ENCODE measurements around the gene KRTAP4-5. TPM values are rescaled to one million over a fixed set of nuclear protein-coding genes. Genes with fewer than 3 reads are reported as not detected.
"Not testable (repeated sequence)": the region's sequence is repeated elsewhere in the genome, so short reads cannot be mapped to it uniquely, and the experiment has no call there.

KRTAP4-5 gene
- polyA plus RNA-seq (ENCODE audit: insufficient read length in 3 of 3): not detected

DNA sequence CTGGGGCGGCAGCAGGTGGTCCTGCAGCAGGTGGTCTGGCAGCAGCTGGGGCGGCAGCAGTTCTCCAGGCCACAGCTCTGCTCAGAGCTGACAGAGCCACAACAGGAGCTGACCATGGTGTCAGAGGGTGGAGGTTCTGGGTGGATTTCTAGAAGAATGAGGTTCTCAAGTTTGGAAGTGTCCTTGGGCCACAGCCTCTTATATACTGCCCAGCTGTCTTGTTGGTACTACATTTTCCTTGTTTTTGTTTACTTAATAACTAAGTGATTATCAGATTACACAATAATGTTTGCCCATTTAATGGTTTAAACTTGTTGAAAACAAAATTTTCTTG lies at the start of gene KRTAP4-5:
TSS of gene KRTAP4-5 (minus strand) at position 174 of the 334 bp plus-strand sequence. CDS start at position 116, 58 bp downstream.
- DNase-seq (ENCODE audit: low read depth in 3 of 3, low spot score in 2 of 3): no peak

DNA sequence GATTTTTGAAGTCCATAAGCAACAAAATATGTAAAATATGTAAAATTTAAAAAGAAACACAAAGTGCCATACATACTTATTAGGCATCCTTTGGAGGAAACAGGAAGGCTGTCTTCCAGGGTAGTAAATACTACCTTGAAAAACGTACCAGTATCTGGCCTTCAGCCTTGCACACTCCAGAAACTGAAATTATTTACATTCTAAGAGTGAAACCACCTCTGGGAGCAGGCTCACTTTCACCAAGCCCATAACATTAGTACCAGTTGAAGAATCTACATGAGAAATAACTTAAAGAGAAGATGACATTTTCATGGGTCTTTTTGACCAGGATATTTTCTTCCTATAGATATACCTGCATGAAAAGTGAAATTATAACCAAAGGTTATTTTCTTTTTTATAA lies 46.4 kb upstream of the KRTAP4-5 start:
- DNase-seq (ENCODE audit: low read depth in 3 of 3, low spot score in 2 of 3): no peak

DNA sequence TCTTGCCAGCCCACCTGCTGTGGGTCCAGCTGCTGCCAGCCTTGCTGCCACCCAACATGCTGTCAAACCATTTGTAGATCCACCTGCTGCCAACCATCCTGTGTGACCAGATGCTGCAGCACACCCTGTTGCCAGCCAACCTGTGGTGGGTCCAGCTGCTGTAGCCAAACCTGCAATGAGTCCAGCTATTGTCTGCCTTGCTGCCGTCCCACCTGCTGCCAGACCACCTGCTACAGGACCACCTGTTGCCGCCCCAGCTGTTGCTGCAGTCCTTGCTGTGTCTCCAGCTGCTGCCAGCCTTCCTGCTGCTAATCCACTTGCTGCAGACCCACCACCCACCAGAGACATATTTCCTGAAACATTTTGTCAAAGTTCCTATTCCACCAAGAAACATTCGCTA lies 40.7 kb upstream of the KRTAP4-5 start:
- no peak for DNase-seq (ENCODE audit: low read depth in 3 of 3, low spot score in 2 of 3)

DNA sequence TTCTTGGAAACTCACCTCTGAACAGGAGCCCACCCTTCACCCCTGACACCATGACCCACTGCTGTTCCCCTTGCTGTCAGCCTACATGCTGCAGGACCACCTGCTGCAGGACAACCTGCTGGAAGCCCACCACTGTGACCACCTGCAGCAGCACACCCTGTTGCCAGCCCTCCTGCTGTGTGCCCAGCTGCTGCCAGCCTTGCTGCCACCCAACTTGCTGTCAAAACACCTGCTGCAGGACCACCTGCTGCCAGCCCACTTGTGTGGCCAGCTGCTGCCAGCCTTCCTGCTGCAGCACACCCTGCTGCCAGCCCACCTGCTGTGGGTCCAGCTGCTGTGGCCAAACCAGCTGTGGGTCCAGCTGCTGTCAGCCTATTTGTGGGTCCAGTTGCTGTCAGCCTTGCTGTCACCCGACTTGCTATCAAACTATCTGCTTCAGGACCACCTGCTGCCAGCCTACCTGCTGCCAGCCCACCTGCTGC lies 40.3 kb upstream of the KRTAP4-5 start, which contains the start of gene KRTAP9-1:
TSS of gene KRTAP9-1 (plus strand) at position 51 of the 482 bp plus-strand sequence. CDS start at position 51, 0 bp downstream.
- DNase-seq (ENCODE audit: low read depth in 3 of 3, low spot score in 2 of 3): not testable (repeated sequence)

DNA sequence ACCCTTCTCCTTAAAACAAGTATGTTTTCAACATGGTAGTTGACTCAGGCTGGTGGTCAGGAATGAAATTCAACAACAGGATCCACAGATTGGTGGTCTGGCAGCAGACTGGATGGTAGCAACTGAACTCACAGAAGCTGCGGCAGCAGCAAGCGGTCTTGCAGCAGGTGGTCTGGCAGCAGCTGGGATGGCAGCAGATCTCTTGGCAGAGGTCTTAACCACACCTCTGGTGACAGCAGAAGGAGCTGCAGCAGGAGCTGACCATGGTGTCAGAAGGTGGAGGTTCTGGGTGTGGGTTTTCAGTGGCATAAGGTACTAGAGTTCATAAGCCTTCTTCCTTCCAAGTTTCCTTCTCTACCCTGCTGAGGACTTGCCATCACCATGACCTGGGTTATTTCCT lies 37.2 kb upstream of the KRTAP4-5 start:
- no peak for DNase-seq (ENCODE audit: low read depth in 3 of 3, low spot score in 2 of 3)

DNA sequence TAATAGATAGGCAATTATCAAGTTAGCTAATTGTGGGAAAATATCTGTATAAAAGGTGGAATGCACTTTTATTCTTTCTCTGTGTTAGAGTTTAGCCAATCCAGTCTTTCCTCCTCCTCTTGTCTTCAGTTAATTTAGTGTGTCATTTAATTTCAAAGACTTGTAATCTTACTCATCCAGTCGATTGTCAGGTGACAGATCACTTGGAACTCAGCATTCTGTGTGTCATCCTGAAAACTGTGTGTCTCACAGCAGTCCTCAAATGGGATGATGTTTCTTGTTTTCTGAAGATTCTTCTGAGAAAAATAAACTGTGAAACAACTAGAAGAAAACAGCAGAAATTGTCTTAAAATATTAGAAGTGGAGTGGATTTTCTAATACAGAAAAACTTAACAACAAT lies 35.4 kb upstream of the KRTAP4-5 start:
- no peak for DNase-seq (ENCODE audit: low read depth in 3 of 3, low spot score in 2 of 3)

DNA sequence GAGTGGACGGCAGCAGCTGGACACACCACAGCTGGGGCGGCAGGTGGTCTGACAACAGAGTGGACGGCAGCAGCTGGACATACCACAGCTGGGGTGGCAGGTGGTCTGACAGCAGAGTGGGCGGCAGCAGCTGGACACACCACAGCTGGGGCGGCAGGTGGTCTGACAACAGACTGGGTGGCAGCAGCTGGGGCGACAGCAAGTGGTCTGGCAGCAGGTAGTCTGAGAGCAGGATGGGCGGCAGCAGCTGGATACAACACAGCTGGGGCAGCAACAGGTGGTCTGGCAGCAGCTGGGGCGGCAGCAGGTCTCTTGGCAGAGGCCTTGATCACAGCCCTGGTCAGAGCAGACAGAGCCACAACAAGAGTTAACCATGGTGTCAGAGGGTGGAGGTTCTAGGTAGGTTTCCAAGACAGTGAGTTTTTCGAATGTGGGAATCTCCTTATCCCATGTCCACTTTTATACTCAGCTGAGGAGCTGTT lies 34.9 kb upstream of the KRTAP4-5 start, which contains the start of gene KRTAP4-1:
TSS of gene KRTAP4-1 (minus strand) at position 432 of the 482 bp plus-strand sequence. CDS start at position 375, 57 bp downstream.
- DNase-seq (ENCODE audit: low read depth in 3 of 3, low spot score in 2 of 3): no peak

DNA sequence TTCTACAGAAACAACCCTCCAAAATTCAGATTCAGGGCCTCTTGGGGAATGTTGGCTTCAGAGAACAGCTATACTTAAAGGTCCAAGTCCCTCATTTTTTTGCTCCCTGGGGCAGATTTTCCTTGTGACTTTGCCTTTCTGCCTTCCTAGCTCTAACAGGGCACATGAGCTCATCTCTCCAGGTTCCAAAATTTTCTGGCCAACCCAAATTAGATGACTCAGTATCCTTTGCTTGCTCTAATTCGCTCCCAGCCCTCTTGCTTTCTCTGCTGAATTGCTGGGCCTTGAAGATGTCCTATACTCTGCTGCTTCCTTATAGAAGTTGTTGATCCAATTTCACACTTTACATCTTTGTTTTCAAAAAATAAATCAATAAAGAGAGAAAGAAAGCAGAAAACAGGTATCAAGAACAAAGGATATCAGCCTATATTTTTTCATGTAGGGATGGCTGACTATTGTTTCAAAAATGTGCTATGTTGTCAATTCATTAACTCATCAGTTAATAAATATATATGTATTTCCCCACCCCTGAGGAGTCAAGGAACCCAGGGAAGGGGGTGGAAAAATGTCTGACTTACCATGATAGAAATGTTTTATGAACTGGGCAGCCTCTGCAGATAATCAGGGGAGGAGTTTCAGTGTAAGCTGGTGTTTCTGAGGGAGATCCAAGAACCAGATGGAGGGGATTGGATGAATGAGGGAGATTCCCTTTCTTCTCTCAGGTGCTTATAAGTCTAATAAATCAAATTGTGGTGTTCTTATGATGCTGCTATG lies 29.4 kb upstream of the KRTAP4-5 start:
- DNase-seq (ENCODE audit: low read depth in 3 of 3, low spot score in 2 of 3): no peak

DNA sequence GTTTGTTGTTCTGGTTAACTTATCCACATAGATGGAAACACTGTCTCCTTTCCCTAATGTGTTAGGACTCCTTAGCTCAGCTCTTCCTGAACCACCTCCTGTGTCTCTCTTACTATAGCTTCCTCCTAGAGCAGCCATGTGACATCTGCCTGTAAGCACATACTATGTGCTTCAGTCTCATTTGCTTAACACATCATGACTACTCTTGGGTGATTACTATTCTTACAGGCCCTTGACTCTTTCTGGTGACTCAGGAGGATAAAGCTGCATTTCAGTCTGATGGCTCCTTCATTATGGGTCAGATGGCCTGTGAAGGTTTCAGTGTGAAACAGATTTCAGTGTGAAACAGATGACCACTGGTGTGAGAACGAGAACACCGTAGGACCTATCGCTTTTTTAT lies 28.7 kb upstream of the KRTAP4-5 start:
- no peak for DNase-seq (ENCODE audit: low read depth in 3 of 3, low spot score in 2 of 3)

DNA sequence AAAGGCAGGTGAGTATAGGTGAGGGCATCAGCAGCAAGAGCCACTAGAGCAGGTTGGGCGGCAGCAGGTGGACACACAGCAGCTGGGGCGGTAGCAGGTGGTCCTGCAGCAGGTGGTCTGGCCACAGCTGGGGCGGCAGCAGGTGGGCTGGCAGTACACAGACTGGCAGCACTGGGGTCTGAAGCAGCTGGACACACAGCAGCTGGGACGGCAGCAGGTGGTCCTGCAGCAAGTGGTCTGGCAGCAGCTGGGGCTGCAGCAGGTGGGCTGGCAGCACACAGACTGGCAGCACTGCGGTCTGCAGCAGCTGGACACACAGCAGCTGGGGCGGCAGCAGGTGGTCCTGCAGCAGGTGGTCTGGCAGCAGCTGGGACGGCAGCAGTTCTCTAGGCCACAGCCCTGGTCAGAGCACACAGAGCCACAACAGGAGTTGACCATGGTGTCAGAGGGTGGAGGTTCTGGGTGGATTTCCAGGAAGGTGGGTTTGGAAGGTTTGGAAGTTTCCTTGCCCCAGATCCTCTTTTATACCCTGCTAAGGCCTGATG lies 28.2 kb upstream of the KRTAP4-5 start, which contains the start of gene KRTAP4-2:
TSS of gene KRTAP4-2 (minus strand) at position 495 of the 545 bp plus-strand sequence. CDS start at position 438, 57 bp downstream.
- DNase-seq (ENCODE audit: low read depth in 3 of 3, low spot score in 2 of 3): no peak

DNA sequence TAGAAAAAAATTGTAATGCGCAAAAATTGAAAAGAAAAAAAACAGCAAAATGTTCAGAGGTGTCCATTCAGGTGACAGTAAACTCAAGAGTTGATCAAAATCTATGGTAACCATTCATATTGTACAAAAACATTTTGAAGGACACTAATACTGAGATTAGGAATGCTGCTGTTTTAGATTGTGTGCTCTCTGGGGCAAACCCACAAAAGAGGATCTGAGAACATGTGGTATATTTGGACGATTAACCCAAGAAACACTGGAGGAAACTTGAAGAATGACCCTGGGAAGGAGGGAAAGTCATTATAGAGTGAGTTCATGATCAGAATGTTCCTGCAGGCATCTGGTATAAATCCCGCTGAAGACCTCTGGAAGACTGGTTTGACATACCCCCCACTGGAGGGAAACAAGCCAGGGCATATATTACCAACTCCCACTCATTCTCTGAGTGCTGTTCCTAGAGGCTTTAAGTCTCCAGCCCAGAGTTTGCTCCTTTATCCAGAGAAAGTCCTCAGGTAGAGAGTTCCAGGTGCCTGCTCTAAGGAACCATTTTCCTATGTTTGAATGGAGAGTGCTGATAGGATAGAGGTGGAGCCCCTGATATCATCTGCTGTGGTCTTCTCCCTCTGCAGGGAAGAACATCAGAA lies 27.2 kb upstream of the KRTAP4-5 start:
- DNase-seq (ENCODE audit: low read depth in 3 of 3, low spot score in 2 of 3): no peak

DNA sequence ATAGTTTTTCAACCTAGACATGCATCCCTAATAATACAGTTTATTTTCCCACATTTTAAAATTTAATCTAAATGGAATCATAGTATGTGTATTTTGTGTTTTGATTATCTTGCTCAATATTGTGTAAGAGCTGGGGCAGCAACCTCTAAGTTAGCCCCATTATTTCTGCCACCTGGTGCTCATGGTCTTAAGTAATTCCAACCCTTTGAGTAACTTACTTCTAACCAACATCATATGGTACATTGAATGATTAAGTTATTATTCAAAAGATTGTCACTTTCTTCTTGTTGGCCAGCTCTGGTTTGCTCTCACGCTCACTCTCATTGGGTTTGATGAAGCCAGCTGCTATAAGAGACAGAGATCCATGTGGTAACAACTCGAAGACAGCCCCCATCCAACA lies 22.3 kb upstream of the KRTAP4-5 start:
- DNase-seq (ENCODE audit: low read depth in 3 of 3, low spot score in 2 of 3): no peak

DNA sequence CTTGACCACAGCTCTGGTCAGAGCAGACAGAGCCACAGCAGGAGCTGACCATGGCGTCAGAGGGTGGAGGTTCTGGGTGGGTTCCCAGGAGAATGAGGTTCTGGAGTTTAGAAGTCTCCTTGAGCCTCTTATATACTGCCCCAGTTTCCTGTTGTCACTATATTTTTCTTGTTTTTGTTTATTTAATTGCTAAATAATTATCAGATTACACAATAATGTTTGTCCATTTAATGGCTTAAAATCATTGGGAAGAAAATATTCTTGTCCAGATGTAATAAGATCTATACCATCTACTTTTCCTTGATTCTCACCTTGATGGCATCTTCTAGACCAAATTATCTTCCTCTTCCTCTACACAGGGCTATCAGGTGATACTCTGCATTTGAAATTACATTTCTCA lies 18.5 kb upstream of the KRTAP4-5 start, which contains the start of gene KRTAP4-3:
TSS of gene KRTAP4-3 (minus strand) at position 101 of the 400 bp plus-strand sequence. CDS start at position 52, 49 bp downstream.
- no peak for DNase-seq (ENCODE audit: low read depth in 3 of 3, low spot score in 2 of 3)

DNA sequence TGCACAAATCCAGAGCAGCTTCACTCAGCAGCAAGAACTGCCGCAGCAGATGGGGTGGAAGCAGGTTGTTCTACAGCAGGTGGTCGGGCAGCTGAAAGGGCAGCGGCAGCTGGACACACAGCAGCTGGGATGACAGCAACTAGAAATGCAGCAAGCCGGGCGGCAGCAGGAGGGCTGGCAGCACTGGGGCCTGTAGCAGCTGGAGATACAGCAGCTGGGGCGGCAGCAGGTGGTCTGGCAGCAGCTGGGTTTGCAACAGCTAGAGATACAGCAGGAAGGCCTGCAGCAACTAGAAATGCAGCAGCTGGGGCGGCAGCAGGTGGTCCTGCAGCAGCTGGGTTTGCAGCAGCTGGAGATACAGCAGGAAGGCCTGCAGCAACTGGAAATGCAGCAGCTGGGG lies 17.9 kb upstream of the KRTAP4-5 start:
- DNase-seq (ENCODE audit: low read depth in 3 of 3, low spot score in 2 of 3): no peak

DNA sequence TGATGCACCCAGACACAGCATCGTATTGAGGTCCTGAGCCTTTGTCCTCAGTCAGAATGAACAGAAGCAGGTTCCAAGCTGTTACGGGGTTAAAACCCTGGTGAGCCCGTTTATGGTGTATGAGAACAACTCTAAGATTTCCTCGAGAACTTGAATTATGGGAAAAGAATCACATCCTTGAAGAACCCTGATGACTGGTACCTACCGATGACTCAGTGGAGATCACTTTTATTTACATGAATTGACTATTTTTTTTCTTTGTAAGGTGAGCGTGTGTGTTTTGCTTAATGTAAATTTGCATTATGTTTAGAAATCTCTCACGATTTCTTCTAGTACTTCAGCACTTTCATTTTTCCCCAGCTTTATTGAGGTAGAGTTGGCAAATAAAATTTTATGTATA lies 14.2 kb upstream of the KRTAP4-5 start:
- DNase-seq (ENCODE audit: low read depth in 3 of 3, low spot score in 2 of 3): no peak

DNA sequence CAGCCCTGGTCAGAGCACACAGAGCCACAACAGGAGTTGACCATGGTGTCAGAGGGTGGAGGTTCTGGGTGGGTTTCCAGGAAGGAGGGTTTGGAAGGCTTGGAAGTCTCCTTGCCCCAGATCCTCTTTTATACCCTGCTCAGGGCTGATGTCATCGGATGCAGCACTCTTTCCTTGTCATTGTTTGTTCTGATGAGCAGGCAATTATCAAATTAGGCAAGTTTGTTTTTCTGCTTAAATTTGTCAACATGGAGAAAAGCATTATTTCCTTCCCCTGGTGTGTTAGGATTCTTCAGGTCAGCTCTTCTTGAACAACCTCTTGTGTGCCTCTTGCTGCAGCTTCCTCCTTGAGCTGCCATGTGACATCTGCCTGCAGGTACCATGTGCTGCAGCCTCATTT lies 11.0 kb upstream of the KRTAP4-5 start, which contains the start of gene KRTAP4-4:
TSS of gene KRTAP4-4 (minus strand) at position 101 of the 400 bp plus-strand sequence. CDS start at position 44, 57 bp downstream.
- DNase-seq (ENCODE audit: low read depth in 3 of 3, low spot score in 2 of 3): no peak

DNA sequence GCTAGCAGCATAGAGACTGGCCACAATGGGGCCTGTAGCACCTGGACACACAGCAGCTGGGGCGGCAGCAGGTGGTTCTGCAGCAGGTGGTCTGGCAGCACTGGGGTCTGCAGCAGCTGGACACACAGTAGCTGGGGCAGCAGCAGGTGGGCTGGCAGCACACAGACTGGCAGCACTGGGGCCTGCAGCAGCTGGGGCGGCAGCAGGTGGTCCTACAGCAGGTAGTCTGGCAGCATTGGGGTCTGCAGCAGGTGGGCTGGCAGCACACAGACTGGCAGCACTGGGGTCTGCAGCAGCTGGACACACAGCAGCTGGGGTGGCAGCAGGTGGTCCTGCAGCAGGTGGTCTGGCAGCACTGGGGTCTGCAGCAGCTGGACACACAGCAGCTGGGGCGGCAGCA lies 10.6 kb upstream of the KRTAP4-5 start:
- DNase-seq (ENCODE audit: low read depth in 3 of 3, low spot score in 2 of 3): not testable (repeated sequence)

DNA sequence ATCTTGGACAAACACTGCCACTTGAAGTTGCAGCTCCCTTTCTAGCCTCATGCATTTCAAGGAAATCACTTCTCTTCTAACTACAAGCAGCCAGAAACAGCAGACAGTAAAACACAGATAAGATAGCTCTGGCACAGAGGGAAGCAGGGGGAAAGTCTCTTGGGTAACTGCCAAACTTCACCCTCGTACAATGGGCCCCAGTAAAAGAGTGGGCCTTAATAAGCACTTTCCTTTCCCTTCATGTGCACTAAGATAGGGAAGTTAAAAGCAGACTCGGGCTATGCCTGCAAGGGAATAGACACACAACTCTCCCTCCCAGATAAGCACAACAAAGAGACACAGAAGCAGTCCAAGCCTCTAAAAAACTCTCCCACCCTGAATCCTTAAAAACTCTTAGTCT lies 4.2 kb upstream of the KRTAP4-5 start:
- no peak for DNase-seq (ENCODE audit: low read depth in 3 of 3, low spot score in 2 of 3)

DNA sequence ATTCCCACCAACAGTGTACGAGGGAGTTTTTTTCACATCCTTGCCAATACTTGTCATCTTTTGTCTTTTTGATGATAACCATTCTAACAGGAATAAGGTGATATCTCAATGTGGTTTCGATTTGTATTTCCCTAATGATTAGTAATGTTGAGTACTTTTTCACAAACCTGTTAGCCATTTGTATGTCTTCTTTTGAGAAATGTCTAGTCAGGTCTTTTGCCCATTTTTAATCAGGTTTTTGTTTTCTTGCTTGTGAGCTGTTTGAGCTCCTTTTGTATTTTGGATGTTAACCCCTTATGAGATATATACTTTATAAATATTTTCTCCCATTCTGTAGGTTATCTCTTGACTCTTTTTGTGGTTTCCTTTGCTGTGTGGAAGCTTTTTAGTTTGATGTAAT lies 1.9 kb upstream of the KRTAP4-5 start:
- no peak for DNase-seq (ENCODE audit: low read depth in 3 of 3, low spot score in 2 of 3)

DNA sequence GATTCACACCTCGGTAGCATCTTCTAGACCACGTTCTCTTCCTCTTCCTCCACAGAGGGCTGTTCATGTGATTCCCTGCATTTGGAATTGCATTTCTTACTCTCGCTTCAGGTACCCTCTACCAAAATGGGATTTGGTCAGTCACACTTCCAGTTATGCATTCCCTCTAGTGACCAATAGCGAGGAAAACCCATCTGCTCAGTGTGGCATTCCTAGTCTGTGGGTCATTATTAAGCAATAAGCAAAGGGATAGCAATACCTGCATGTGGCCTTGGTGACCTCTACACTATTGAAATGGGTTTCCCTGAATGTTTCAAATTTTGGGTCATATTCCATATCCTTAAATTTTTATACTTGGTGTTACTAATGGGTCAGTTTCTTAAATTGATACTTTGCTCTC lies 401 bp upstream of the KRTAP4-5 start:
- no peak for DNase-seq (ENCODE audit: low read depth in 3 of 3, low spot score in 2 of 3)

Data from right renal cortex interstitium (tissue), 3 donors.